Measurements from ENCODE around the gene ANTXRL.
"Not testable (repeated sequence)": the region's sequence is repeated elsewhere in the genome, so short reads cannot be mapped to it uniquely, and the experiment has no call there.

The ANTXRL gene

GRCh38 chr10:46367666-46368240, 81.0 kb downstream of the ANTXRL start:
- H3K79me2 ChIP-seq (ENCODE audit: low read length); H2AFZ ChIP-seq (ENCODE audit: low read depth, low read length); H3K27ac ChIP-seq (ENCODE audit: low read length); H3K4me1 ChIP-seq (ENCODE audit: low read length); H3K36me3 ChIP-seq (replicated peaks; ENCODE audit: low read depth, low read length); H3K27me3 ChIP-seq (ENCODE audit: low read depth, low read length); H3K4me3 ChIP-seq (ENCODE audit: low read length); H4K20me1 ChIP-seq (ENCODE audit: insufficient read depth, low read length); H3K9me3 ChIP-seq (ENCODE audit: insufficient read depth, low read length); H3K9ac ChIP-seq (ENCODE audit: low read length); H3K4me2 ChIP-seq (ENCODE audit: low read length): not testable (repeated sequence)

GRCh38 chr10:46368956-46369355, 82.2 kb downstream of the ANTXRL start:
- not testable (repeated sequence) for H3K9me3 ChIP-seq (ENCODE audit: insufficient read depth, low read length); H3K36me3 ChIP-seq (replicated peaks; ENCODE audit: low read depth, low read length); H2AFZ ChIP-seq (ENCODE audit: low read depth, low read length); H3K79me2 ChIP-seq (ENCODE audit: low read length); H3K4me3 ChIP-seq (ENCODE audit: low read length); H3K4me2 ChIP-seq (ENCODE audit: low read length); H3K4me1 ChIP-seq (ENCODE audit: low read length); H4K20me1 ChIP-seq (ENCODE audit: insufficient read depth, low read length); H3K27me3 ChIP-seq (ENCODE audit: low read depth, low read length); H3K27ac ChIP-seq (ENCODE audit: low read length); H3K9ac ChIP-seq (ENCODE audit: low read length)

GRCh38 chr10:46374410-46374809, 87.6 kb downstream of the ANTXRL start:
- H3K9me3 ChIP-seq (ENCODE audit: insufficient read depth, low read length); H2AFZ ChIP-seq (ENCODE audit: low read depth, low read length); H3K9ac ChIP-seq (ENCODE audit: low read length); H3K79me2 ChIP-seq (ENCODE audit: low read length); H3K4me2 ChIP-seq (ENCODE audit: low read length); H3K4me1 ChIP-seq (ENCODE audit: low read length); H3K4me3 ChIP-seq (ENCODE audit: low read length); H3K36me3 ChIP-seq (replicated peaks; ENCODE audit: low read depth, low read length); H3K27me3 ChIP-seq (ENCODE audit: low read depth, low read length); H4K20me1 ChIP-seq (ENCODE audit: insufficient read depth, low read length); H3K27ac ChIP-seq (ENCODE audit: low read length): not testable (repeated sequence)

DNA sequence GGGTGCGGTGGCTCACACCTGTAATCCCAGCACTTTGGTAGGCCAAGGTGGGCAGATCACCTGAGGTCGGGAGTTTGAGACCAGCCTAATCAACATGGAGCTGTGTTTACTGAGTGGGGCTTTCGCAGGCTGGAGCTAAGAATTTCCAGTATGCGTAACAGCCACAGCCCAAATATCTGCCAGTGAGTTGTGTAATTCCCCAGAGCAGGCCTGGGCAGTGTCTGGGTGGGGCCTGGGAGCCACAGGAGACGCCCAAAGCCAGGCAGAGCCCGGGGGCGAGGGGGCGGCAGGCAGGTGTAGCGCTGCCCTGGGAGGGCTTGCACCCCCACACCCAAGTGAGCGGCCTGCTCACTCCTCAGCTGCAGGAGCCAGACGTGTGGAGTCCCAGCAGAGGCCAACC, 88.6 kb downstream of the ANTXRL start, which contains the start of gene ANXA8L1:
ANXA8L1 (plus strand) TSS at position 371 of the 400 bp plus-strand sequence. CDS start 76 bp downstream, outside the sequence.
- H3K4me2 ChIP-seq (ENCODE audit: low read length); H3K4me3 ChIP-seq (ENCODE audit: low read length); H3K9ac ChIP-seq (ENCODE audit: low read length); H3K4me1 ChIP-seq (ENCODE audit: low read length); H3K79me2 ChIP-seq (ENCODE audit: low read length); H3K27ac ChIP-seq (ENCODE audit: low read length); H2AFZ ChIP-seq (ENCODE audit: low read depth, low read length); H3K9me3 ChIP-seq (ENCODE audit: insufficient read depth, low read length); H3K36me3 ChIP-seq (replicated peaks; ENCODE audit: low read depth, low read length); H4K20me1 ChIP-seq (ENCODE audit: insufficient read depth, low read length); H3K27me3 ChIP-seq (ENCODE audit: low read depth, low read length): not testable (repeated sequence)

GRCh38 chr10:46377022-46377421, 90.2 kb downstream of the ANTXRL start:
- H2AFZ ChIP-seq (ENCODE audit: low read depth, low read length); H3K79me2 ChIP-seq (ENCODE audit: low read length); H3K36me3 ChIP-seq (replicated peaks; ENCODE audit: low read depth, low read length); H3K27me3 ChIP-seq (ENCODE audit: low read depth, low read length); H3K4me1 ChIP-seq (ENCODE audit: low read length); H3K4me2 ChIP-seq (ENCODE audit: low read length); H3K27ac ChIP-seq (ENCODE audit: low read length); H4K20me1 ChIP-seq (ENCODE audit: insufficient read depth, low read length); H3K9ac ChIP-seq (ENCODE audit: low read length); H3K9me3 ChIP-seq (ENCODE audit: insufficient read depth, low read length); H3K4me3 ChIP-seq (ENCODE audit: low read length): not testable (repeated sequence)

GRCh38 chr10:46377651-46378050, 90.9 kb downstream of the ANTXRL start:
- H3K9ac ChIP-seq (ENCODE audit: low read length); H3K79me2 ChIP-seq (ENCODE audit: low read length); H3K36me3 ChIP-seq (replicated peaks; ENCODE audit: low read depth, low read length); H3K4me3 ChIP-seq (ENCODE audit: low read length); H3K27ac ChIP-seq (ENCODE audit: low read length); H3K4me2 ChIP-seq (ENCODE audit: low read length); H3K27me3 ChIP-seq (ENCODE audit: low read depth, low read length); H3K9me3 ChIP-seq (ENCODE audit: insufficient read depth, low read length); H4K20me1 ChIP-seq (ENCODE audit: insufficient read depth, low read length); H2AFZ ChIP-seq (ENCODE audit: low read depth, low read length); H3K4me1 ChIP-seq (ENCODE audit: low read length): not testable (repeated sequence)

DNA sequence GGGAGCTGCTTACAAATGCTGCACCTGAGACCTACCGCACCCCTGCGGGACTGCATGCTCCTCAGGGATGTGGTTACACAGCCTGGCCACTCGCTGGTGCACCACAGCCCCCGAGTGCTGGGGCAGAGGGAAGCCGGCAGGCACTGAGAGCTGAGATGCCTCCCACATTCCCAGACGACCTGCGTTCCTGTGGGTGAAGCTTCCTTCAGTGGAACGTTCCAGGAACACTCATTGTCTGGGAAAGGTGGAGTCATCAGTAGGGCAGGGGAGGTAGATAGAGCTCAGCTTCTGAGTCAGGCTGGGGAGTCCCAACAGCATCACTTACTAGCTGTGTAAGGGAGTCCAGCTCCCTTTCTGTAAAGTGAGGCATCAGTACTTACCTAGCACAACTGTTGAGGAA, 91.3 kb downstream of the ANTXRL start:
- not testable (repeated sequence) for H3K9ac ChIP-seq (ENCODE audit: low read length); H3K4me3 ChIP-seq (ENCODE audit: low read length); H3K27me3 ChIP-seq (ENCODE audit: low read depth, low read length); H4K20me1 ChIP-seq (ENCODE audit: insufficient read depth, low read length); H3K9me3 ChIP-seq (ENCODE audit: insufficient read depth, low read length); H2AFZ ChIP-seq (ENCODE audit: low read depth, low read length); H3K4me2 ChIP-seq (ENCODE audit: low read length); H3K4me1 ChIP-seq (ENCODE audit: low read length); H3K27ac ChIP-seq (ENCODE audit: low read length); H3K36me3 ChIP-seq (replicated peaks; ENCODE audit: low read depth, low read length); H3K79me2 ChIP-seq (ENCODE audit: low read length)

DNA sequence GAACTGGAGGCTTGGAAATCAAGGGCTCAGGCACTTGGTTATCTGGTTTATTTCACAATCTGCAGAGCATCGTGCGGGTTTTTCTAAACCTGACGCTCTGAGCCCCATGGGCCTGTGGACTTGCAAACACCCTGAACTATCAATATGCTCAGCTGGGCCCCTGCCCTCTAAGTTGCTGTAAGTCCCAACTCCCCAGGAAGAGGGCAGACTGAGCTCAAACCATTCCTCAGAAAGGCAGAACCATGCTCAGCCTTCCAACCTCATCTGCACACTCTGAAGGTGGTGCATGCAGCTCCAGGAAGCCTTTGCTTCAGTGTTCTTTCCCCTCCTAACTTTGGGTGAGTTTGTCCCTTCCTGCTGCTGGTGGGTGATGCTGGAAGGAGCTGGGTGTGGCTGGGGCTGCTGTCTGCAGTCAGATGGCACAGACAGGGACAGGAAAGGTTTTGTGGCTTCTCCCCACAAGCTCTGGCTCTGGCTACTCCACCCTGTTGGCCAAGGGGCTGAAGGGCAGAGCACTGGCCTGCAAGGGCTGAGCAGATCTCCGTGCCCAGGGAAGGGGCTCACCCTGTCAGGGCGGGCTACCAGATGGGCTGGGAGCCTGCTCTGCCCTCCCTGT, 92.5 kb downstream of the ANTXRL start:
- H3K9me3 ChIP-seq (ENCODE audit: insufficient read depth, low read length); H3K27ac ChIP-seq (ENCODE audit: low read length); H3K4me2 ChIP-seq (ENCODE audit: low read length); H3K27me3 ChIP-seq (ENCODE audit: low read depth, low read length); H3K4me1 ChIP-seq (ENCODE audit: low read length); H3K9ac ChIP-seq (ENCODE audit: low read length); H4K20me1 ChIP-seq (ENCODE audit: insufficient read depth, low read length); H3K4me3 ChIP-seq (ENCODE audit: low read length); H2AFZ ChIP-seq (ENCODE audit: low read depth, low read length); H3K79me2 ChIP-seq (ENCODE audit: low read length); H3K36me3 ChIP-seq (replicated peaks; ENCODE audit: low read depth, low read length): not testable (repeated sequence)
